ENCODE measurements around the gene AZU1. TPM values are rescaled to one million over a fixed set of nuclear protein-coding genes. Genes with fewer than 3 reads are reported as not detected.

Gene AZU1
- total and polyA plus RNA-seq, 2 experiments from 2014 or later = 1.5 to 5.7 TPM

GRCh38 chr19:789701-790060, 38.0 kb upstream of the AZU1 start:
- no peak overlapping the region for H3K4me3 ChIP-seq
- TF ChIP-seq CTCF (IDR thresholded peaks at IDR 0.05; ENCODE audit: low read depth, low read length) = no peak

GRCh38 chr19:791007-791566, 36.5 kb upstream of the AZU1 start:
- no peak for TF ChIP-seq CTCF (IDR thresholded peaks at IDR 0.05; ENCODE audit: low read depth, low read length)
- no peak for DNase-seq (ENCODE audit: low read depth in 1 of 2, low spot score in 1 of 2)
- no peaks in the 10 kb centered on the region for H3K36me3 ChIP-seq

More at GRCh38 chr19:789701-790060, 38.0 kb upstream of the AZU1 start:
- Histone ChIP-seq H3K9me3 (ENCODE audit: low read depth) (no peaks in the 10 kb centered on the region), H3K27me3 (no peaks in the 10 kb centered on the region), H3K36me3 (no peaks in the 10 kb centered on the region), H3K27ac (peak overlapping the region; percentile 83), H3K4me1 (ENCODE audit: low read depth) (peaks cover 13% of the 10 kb centered on the region)
- no peak for DNase-seq (ENCODE audit: low read depth in 1 of 2, low spot score in 1 of 2)

GRCh38 chr19:791567-792305, 35.9 kb upstream of the AZU1 start:
- no peak overlapping the region for H3K4me3 ChIP-seq
- H3K4me1 ChIP-seq (ENCODE audit: low read depth) = peaks cover 13% of the 10 kb centered on the region
- TF ChIP-seq CTCF (IDR thresholded peaks at IDR 0.05; ENCODE audit: low read depth, low read length) = no peak
- peak in 1 of 2 donors; percentile 62 for DNase-seq (ENCODE audit: low read depth in 1 of 2, low spot score in 1 of 2)
- no peaks in the 10 kb centered on the region for H3K36me3 ChIP-seq
- no peaks in the 10 kb centered on the region for H3K27me3 ChIP-seq
- H3K9me3 ChIP-seq (ENCODE audit: low read depth) = no peaks in the 10 kb centered on the region
- H3K27ac ChIP-seq = peak overlapping the region; percentile 57

More at GRCh38 chr19:791007-791566, 36.5 kb upstream of the AZU1 start:
- Histone ChIP-seq H3K27me3 (no peaks in the 10 kb centered on the region), H3K27ac (peak overlapping the region; percentile 57), H3K4me3 (no peak overlapping the region), H3K4me1 (ENCODE audit: low read depth) (peaks cover 13% of the 10 kb centered on the region), H3K9me3 (ENCODE audit: low read depth) (no peaks in the 10 kb centered on the region)

- Histone ChIP-seq H3K36me3 (no peaks in the 10 kb centered on the region), H3K27me3 (no peaks in the 10 kb centered on the region), H3K4me3 (no peak overlapping the region), H3K9me3 (ENCODE audit: low read depth) (no peaks in the 10 kb centered on the region), H3K27ac (peak overlapping the region; percentile 57), H3K4me1 (ENCODE audit: low read depth) (peaks cover 13% of the 10 kb centered on the region)
- no peak for TF ChIP-seq CTCF (IDR thresholded peaks at IDR 0.05; ENCODE audit: low read depth, low read length)
- DNase-seq (ENCODE audit: low read depth in 1 of 2, low spot score in 1 of 2) = no peak
Measured at GRCh38 chr19:792306-792885, 35.2 kb upstream of the AZU1 start.

GRCh38 chr19:793806-794205, 33.8 kb upstream of the AZU1 start:
- TF ChIP-seq CTCF (IDR thresholded peaks at IDR 0.05; ENCODE audit: low read depth, low read length) = no peak
- no peak overlapping the region for H3K27ac ChIP-seq
- H3K4me3 ChIP-seq = no peak overlapping the region
- H3K4me1 ChIP-seq (ENCODE audit: low read depth) = peaks cover 9% of the 10 kb centered on the region
- DNase-seq (ENCODE audit: low read depth in 1 of 2, low spot score in 1 of 2) = no peak
- no peaks in the 10 kb centered on the region for H3K27me3 ChIP-seq
- H3K36me3 ChIP-seq = no peaks in the 10 kb centered on the region
- H3K9me3 ChIP-seq (ENCODE audit: low read depth) = no peaks in the 10 kb centered on the region
